HG03354 (cell line): ENCODE data around the gene MMP21.

Experiments
- ATAC-seq: cut with Tn5 transposase; IDR thresholded peaks from one replicate; pipeline ENCODE4 v1.9.1; 2021; ENCODE audit warnings: mild to moderate bottlenecking; ENCODE audit not compliant: unreplicated experiment, poor library complexity, severe bottlenecking

The MMP21 gene

GRCh38 chr10:125766511-125766910, 9.1 kb downstream of the MMP21 start:
- no peak for ATAC-seq

GRCh38 chr10:125765835-125766234, 9.8 kb downstream of the MMP21 start:
- ATAC-seq: no peak

DNA sequence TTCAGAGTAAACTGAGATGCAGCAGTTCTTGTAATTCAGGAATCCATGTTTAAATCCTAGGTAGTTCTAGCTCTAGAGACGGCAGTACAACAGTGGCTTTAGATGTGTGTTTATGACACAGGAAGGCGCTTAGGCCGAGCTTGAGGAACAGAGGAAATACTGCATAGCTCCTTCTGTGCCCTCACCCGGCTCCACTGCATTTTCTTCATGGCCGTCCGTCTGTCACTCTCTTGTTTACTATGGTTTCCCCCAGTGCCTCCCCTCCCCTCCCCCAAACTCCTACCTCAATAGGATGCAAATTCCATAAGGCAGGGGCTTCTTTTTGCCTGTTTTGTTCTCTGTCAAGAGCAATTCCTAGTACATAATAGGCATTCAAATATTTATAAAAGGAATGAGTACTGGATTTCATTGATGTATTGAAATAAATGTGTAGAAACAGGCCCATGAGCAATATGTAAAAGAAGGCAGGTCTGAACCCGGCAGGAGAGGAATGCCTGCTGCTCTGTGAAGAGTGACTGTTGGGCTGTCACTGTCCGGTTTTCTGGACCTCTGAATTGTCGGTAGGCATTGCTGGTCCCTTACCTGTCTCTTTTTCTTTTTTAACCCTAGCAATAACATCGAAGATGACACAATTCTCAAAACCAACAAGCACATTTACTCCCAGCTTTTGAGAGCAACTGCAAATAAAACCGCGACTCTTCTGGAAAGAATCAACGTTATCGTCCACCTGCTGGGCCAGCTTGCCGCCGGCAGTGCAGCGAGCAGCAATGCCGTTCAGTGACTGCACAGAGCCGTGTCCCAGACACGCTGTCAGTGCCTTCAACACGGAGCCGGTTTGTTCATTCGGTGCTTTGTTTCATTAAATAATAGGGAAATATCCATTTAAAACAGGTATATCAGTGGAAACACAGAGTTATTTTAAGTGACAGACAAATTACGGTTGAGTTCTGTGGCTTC, 12.7 kb downstream of the MMP21 start:
- ATAC-seq: no peak

- no peak for ATAC-seq
Measured at GRCh38 chr10:125761961-125762360, 13.7 kb downstream of the MMP21 start.

- no peak for ATAC-seq
Measured at GRCh38 chr10:125757742-125758141, 17.9 kb downstream of the MMP21 start.

- ATAC-seq: no peak
Measured at GRCh38 chr10:125756853-125757487, 18.7 kb downstream of the MMP21 start.

DNA sequence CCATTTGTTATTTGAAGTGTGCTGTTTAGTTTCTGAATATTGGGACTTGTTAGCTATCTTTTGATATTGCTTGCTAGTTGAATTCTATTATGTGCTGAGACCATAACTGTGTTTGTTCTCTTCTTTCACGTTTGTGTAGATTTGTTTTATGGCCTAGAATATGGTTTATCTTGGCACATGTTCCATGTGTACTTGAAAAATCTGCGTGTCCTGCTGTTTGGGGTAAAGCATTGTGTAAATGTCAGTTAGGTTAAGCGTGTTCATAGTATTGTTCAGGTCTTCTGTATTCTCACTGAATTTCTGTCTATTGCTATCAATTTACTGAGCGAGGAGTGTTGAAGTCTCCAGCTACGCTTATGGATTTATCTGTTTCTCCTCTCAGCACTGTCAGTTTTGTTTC, 19.4 kb downstream of the MMP21 start:
- ATAC-seq: no peak

- ATAC-seq: no peak
Measured at GRCh38 chr10:125747417-125747816, 28.2 kb downstream of the MMP21 start.

GRCh38 chr10:125744909-125745308, 30.7 kb downstream of the MMP21 start:
- ATAC-seq: no peak

DNA sequence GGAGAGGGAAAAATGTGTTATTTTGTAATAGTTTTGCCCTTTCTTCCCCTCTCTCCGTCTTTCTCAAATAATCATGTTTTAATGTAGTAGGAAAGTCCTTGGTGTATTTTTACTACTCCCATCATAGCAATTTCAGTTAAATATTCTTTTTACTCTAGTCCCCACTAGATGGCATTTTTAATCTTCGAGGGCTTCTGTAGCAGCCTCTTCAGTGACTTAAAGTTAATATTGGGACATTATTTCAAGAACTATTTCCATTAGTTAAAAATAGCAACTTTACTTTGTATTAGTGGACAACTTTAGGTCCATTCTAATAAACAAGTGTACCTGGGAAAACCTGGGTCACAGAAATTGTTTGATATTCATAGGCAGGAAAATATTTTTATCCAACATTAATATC, 33.2 kb downstream of the MMP21 start:
- ATAC-seq: no peak

GRCh38 chr10:125739994-125740679, 35.5 kb downstream of the MMP21 start:
- no peak for ATAC-seq

GRCh38 chr10:125738206-125738605, 37.4 kb downstream of the MMP21 start:
- ATAC-seq: no peak

DNA sequence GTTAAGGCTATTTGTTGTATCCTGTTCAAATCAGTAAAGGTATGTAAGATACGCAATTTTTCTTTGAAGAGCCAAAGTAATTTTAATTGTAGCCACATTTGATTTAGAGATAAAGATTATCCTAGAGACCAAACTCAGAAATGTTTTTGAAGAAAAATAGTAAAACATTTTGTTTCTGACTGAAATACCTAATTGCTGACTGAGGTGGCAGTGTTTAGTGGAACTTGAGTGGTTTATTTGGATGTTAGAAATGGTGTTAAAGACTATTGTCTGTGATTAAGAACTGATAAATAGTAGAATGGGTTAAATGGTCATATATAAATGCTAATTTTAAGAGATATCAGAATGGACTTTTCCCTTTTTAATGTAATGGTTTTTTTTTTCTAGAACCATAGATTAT, 40.8 kb downstream of the MMP21 start:
- ATAC-seq: no peak

DNA sequence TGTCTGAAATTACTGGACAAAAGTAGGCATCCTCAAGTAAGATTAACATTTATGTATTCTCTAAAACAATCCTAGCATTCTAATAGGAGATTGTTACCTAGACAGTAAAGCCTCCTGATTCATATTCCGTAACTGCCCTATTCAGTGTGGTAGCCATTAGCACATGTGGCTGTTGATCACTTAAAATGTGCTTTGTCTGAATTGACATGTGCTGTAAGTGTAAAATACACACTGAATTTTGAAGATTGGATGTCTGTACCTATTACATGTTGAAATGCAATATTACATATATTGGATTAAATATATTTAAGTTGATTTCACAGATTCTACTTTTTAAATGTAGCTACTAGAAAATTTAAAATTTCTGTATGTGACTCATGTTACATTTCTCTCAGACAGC, 41.5 kb downstream of the MMP21 start:
- ATAC-seq: no peak

GRCh38 chr10:125727436-125727835, 48.2 kb downstream of the MMP21 start:
- ATAC-seq: no peak

- no peak for ATAC-seq
Measured at GRCh38 chr10:125726914-125727313, 48.7 kb downstream of the MMP21 start.

DNA sequence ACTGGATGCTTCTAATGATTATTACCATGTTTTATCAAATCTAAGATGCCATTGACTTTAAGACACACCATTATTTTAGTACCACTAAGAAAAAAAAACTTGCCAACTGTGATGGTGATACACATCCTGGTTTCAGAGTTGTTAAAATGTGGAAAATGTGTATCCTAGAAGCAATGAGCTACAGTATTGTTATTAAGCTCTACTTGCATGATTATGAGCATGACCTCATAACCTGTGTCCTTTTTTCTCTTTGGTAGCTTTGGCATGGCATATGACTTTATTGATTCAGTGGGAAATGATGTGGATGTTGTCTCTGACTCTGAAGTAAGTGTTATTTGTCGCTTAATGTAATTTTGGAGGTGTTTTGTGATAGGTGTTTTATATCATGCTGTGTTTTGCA, 52.8 kb downstream of the MMP21 start:
- no peak for ATAC-seq

DNA sequence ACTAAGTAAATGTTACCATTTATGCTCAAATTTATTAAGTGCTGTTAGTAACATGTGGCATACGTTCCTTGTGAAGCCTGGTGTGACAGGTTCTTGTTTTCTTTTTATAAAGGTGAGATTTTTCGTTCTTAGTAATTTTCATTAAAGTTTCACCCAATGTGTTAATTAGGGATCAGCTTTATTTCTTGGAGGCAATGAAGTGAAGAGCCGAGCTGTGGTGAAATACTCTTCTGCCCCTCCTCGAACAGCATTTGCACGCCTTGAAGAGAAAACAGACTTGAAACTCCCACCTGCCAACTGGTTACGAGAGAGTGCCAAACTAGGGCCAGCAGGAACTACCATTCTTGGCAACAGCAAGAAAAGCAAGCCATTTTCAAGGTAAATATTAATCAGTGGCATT, 54.6 kb downstream of the MMP21 start:
- ATAC-seq: peak; percentile 47

- ATAC-seq: no peak
Measured at GRCh38 chr10:125720002-125720382, 55.6 kb downstream of the MMP21 start.

DNA sequence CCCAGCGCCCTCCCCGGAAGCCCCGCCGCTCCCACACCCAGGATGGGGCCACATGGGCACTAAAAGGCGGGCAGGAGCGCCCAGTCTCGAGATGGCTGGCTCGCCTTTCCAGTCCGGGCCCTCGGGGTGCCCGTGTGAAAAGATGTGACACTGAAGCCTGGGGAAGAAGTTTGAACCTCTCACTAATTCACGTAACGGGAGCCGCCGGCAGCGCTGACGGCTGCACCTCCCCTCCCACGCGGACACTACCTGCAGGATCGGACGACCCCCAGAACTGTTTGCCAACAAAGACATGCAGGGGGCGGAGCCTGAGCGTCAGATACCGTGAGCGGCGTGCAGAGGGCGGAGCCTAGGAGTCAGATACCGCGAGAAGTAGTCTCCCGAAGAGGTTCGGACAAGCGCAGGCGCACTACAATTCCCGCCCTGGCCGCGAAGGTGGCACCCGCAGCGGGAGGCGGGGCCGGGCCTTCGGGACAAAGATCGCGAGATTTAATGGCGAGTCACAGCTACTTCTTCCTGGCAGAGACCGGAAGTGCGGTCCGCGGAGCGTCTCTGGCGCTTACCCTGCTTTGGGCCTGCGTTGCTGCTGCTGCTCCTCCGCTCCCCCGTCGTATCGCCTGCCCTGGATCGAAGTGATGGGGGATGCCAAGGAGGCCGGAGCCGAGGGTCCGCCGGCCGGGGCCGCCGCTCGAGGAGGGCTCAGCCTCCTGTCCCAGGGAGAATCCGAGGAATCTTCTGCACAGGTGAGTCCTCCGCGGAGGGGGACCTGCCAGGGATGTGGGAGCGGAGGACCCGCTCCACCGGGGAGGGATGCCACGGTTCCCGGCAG, 56.2 kb downstream of the MMP21 start, which contains the start of gene EDRF1:
Gene EDRF1 (plus strand): TSS at position 537 of the 829 bp plus-strand sequence. CDS start 99 bp downstream, at position 636.
- peak; percentile 89 for ATAC-seq
